Activated T-cell treated with anti-CD3 and anti-CD28 coated beads for 4 hours (primary cell): Measurements from ENCODE around the gene CROCC.

Source experiments
- DNase-seq: peaks from one replicate; pipeline ENCODE4 v3.0.0-alpha.2; 2020

The CROCC gene

DNA sequence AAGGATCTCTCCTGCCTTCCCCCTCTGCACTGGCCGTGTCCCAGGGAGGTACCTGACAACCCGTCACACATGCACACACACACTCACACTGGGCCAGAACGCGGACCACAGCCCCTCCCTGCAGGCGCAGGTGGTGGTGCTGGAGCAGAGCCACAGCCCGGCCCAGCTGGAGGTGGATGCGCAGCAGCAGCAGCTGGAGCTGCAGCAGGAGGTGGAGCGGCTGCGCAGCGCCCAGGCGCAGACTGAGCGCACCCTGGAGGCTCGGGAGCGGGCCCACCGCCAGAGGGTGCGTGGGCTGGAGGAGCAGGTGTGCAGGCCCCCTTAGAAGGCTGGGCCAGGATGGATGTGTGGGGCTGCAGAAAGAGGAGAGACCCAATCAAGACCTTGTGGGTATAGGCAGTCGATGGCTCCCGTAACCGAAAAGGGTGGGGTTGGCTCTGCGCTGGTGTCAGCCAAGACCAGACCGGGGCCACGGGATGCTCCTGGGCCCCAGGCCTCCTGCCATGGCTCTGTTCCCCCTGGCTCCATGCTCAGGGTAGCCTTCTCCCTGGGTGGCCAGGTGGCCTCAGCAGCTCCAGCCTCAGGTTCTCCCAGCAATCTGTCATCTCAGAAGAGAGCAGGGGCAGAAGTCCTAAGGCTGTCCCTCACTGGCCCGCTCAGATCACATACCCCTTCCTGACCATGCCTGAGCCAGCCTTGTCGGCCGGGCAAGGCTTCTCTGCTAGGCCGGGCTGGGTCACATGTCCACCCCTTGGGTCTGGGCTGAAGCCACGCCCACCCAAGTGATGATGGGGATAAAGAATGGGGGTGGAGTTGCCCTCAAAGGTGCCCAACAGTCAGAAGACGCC, 49.8 kb downstream of the CROCC start:
- no peak for DNase-seq

DNA sequence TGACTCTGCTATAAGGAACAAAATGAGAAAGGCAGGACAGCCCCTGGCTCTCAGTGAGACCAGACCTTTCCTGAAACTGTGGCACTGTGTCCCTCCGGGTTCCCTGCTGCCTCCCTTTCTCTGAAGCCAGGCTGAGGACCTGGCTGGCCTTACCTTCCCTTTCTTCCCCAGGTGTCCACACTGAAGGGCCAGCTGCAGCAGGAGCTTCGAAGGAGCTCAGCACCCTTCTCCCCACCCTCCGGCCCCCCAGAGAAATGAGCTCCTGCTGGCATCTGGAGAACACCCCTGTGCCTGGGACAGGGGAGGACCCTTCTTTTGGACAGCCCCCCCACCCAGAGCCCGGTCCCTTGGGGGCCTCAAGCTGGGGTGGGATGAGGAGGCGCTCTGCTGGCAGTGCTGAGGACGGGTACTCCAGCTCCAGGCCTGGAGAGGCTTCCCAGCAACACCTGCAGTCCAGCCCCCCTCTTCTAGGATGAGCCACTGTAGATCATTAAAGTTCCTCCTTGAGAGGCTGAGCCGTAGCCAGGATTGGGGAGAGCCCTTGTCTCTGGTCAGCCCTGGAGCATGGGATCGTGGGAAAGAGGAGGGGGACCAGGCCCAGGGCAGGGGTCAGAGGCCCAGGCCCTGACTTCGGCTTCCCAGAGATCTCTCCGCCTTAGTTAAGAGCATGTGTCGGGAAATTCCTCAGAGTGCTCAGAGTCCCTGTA, 50.6 kb downstream of the CROCC start:
- no peak for DNase-seq

DNA sequence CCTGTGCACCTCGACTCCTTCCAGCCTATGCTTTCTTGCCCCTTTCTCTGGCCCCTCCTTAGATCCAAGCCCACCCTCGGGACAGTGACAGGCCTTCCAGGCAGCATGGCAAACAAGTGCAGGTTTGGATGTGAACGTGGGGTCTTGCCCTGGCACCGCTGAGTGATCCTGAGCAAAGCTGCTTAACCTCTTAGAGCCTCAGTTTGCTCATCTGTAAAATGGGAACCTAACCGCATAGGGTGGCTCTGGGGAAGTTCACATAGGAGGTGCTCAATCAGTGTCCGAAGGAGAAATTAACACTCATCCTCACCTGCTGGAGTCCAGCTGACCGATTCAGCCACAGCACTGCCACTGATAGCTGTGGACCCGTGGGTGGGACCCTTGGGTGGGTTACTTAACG, 51.5 kb downstream of the CROCC start:
- no peak for DNase-seq

DNA sequence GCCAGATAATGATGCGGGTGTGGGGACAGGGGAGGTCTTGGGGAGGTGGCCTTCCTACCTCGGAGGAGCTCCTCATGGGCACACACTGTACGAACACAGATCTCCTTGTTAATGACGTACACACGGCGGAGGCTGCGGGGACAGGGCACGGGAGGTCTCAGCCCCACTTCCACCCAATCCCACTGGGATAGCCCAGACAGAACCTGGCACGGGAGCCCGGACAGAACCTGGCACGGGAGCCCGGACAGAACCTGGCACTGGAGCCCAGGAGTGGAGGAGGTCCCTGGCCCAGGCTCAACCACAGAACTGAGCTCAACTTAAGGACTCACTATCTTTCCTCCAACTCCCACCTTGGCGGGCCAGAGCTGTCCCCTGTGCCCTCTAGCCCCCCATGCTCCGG, 53.5 kb downstream of the CROCC start:
- DNase-seq = no peak

DNA sequence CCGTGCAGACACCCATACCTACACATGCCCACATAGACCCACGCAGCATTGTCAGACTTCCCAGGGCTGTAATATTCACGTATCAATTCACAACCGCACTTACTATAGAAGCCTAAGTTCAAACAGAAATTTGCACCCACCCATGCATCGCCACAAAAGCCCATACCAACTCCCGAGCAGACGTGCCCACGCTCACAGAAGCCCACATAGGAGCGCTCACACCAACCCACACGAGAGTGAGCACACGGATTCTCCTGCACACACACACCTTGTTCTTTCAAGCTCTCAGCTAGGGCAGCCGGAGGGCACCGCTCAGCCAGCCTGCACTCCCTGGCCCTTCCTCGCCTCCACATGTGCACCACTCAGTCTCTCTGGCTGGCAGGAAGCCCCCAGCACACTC, 54.1 kb downstream of the CROCC start:
- no peak for DNase-seq

DNA sequence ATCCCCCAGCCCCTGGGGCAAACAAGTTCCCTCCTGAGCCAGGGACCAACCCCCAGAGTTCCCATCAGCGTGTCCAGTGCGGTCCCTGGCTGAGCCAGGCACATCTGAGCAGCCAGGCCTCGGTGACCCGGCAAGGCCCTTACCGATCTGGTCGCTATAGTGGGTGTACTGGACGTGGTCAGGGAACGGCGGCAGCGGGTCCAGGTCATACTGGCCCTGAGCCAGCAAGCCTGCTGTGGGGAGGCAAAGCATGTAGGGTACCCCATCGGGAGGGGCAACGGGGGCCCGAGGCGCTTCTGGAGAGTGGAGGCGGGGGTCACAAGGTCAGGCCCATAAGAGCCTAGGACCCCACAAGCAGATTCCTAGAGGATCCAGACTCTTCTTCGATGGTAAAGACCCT, 55.2 kb downstream of the CROCC start:
- no peak for DNase-seq

DNA sequence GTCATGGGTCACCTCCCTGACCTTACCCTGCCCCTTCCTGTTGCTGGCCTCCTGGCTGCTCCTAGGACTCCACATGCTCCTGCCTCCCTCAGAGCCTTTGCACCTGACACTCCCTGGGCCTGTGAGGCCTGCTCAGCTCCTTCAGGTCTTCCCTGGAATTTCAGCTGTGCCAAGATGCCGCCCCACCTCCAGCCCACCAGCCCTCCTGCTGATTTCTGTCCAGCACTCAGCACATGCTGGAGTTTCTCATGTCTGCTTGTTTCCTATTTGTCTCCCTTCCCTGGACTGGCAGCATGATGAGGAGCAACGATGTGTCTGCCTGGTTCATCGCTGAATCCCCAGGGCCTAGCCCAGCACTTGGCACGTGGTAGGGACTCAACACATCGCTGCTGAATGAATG, 55.6 kb downstream of the CROCC start:
- DNase-seq = no peak

DNA sequence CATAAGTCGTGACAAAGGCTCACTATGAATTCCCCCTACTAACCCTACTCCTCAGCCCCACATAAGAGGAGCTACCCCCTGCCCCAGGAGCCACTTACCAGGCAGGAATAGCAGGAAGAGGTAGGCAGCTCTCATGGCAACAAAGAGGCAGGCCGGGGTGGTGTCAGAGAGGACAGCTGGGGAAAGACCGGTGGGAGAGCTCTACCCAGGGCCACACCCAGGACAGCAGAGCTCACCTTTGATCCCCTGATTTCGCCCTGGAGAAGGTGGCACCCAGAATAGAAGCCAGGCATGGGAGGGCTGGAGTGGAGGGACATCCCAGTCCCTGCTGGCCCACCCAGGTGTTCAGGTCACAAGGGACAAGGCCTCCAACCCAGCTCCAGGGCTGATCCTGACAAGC, 56.4 kb downstream of the CROCC start:
- no peak for DNase-seq

DNA sequence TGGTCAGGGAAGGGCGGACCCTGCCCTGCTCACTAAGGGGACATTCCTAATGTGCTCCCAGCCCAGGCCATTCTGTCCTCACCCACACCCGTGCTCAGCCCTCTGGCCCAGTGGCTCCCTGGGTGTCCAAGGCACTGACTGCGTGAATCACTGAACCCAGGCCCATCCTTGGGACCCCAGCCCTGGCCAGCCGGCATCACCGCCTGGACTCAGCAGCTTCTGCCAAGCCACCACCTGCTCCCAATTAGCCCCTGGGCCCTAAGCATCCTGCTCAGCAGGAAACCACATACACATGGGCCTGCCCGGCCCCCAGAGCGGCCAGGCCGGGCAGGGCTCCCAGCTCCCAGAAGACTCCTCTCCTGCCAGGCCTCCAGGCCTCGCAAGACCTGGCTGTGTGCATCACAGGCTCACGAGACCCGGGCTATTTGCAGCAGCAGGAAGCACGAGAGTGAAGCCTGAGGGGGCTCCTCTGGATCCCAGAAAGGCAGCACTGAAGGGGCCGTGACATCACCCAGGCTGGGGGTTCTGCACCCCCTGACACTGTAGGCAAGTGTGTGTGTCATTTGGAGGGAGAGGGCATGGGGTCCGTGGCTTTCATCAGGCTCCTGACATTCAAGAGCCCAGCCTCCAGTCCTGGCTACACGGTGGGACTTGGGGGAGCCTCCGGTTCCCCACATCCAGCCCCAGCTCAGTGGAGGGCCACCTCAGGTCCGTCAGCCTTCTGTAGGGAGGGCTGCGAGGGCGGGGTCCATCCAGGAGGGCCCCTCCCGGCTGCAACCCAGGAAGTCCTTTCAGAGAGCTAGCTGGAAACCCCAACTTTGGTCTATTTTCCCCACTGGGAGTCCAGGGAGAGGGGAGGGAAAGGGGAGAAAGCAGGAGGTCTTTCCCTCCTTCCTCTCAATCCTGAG, 57.1 kb downstream of the CROCC start:
- no peak for DNase-seq

DNA sequence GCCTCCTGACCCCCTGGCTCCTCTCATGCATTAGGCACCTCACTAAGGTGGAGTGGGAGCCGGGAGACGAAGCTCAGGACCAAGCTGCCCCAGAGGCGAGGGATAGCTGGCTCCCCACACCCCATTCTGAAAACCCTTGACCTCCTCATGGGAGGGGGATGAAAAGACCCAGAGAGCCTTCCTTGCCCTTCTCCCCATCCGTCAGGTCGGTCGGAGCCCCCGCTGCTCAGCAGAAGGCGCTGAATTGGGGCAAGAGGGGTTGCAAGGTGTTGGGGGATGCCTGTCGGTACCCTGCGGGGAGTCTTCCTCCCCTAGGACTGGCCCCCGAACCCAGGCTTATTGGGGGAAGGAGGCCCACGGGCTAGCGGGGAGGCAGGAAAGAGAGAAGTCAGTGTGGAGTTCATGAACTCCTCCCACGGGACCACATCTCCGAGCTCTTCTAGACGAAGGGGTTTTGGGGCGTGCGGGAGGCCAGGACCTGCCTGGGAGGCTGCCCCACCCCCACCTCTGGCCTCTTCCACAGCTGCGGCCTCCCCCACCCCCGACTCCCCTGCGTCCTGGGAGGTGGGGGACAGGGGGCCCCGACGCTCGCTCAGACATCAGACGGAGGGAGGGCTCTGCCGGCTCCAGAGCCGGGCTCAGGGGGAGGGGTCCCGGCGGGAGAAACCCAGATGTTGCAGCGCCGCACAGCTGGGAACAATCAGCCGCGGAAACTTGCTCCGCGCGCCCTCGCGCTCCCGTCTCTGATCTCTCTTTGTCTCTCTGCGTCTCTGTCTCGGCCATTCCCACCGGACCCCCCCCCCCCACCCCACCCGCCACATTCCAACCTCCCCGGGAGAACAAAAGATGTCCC, 58.0 kb downstream of the CROCC start:
- DNase-seq = no peak

DNA sequence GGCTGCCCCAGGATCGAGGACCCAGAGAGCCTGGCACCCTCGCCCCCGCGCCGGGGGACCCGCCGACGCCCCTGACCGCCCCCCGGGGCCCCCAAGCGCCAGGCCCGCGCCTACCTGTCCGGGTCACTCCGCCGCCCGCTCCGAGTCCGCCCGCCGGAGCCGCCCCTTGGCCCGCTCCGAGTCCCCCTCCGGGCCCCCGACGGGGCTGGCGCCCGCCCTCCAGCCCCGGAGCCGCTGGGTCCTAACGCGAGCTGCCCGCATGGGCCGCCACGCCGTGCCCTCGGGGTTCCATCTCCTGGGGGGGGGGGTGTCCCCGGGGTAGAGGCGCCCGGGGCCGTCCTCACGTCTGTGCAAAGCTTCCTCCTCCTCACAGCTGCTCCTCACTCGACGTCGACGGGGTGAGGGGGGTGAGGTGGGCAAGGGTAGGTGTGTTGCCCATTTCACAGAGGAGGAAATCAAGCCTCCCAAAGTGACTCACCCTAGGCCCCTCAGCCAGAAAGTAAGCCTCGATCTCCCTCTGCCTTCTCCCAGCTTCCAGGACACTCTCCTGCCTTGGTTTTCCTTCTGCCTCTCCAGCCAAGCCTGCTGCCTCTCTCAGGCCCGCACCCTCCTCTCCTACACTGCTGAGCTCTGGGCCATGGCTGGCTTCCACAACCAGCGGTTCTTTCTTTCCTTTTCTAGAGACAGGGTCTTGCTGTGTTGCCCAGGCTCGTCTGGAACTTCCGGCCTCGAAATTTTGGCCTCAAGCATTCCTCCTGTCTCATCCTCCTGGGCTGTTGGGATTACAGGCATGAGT, 58.9 kb downstream of the CROCC start, which contains the start of gene MFAP2:
Gene MFAP2 (minus strand): TSS at position 148 of the 796 bp plus-strand sequence. CDS start 2,347 bp downstream, outside the sequence.
- no peak for DNase-seq

DNA sequence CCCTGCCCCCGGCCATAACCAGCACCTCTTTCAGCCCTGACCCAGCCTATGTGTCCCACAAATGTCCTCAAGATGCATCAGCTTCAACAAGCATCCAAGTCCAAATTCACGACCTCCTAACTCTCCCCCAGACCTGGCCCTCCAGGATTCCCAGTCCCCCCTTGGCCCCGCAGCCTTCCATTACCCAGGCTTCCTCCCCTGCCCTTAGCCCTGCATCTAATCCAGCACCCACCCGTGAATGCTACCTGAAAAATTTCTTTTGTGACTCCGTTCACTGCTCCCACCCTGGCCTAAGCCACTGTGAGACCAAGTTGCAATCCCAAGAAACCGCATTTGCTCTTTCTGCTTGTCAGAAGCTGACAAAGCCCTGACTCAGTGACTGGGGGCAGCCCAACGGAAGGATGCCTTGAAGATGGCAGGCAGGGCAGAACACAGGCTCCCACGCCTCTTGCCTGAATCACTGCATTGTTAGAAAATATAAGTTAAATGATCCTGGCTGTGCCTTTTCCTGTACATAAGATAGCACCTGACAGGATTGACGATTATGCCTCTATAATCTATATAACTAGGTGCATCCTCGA, 59.6 kb downstream of the CROCC start:
- no peak for DNase-seq

DNA sequence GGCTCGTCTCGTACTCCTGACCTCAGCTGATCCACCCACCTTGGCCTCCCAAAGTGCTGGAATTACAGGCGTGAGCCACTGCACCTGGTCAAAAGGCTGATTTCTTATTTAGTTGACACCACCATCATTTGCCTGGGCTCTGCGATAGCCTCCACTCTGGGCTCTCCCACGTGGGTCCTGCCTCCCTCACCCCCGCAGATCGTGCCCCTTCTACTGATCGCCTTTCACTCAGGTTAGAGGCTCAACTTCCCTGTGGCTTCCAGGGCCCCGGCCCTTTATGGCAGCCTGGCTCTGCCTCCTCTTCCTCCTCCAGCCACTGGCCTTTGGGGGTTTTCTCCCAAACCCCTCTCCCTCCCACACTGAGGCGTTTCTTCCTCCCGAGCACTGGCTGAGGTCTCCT, 61.2 kb downstream of the CROCC start:
- DNase-seq = no peak

DNA sequence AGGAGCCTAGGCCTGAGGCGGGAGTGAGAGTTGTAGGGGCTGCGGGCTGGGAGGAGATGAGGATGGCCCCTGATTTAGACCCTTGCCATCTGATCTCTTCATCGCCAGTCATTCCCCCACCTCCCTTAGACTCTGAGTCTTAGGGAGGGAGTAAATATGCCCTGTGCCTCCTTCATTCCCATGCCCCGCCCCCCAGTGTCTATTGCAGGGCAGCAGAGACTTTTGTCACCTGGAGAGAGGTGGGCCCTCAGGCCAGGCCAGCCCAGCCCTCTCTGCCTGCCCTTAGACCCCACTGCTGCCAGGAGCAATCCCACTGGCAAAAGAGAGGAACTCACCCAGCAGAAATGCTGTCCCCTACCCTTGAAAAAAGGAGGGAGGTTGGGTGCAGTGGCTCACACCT, 61.9 kb downstream of the CROCC start:
- no peak for DNase-seq

DNA sequence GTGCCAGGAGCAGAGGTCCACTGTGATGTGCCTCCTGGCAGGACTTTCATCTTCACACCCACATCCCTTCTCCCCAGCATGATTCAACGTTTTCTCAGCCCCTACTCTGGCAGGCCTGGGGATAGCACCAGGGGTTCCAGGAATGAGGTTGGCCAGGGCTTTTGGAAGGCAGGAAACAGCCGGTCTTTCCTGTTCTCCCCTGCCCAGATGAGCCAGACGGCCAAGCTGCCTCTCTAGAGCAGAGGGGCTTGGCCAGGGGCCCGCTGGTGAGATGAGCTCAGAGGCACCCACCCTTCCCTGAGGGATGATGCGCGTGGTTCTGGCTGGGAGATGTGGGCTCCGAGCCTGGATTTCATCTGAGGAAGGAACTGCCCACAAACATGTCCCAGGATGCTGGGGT, 63.0 kb downstream of the CROCC start:
- DNase-seq = no peak

DNA sequence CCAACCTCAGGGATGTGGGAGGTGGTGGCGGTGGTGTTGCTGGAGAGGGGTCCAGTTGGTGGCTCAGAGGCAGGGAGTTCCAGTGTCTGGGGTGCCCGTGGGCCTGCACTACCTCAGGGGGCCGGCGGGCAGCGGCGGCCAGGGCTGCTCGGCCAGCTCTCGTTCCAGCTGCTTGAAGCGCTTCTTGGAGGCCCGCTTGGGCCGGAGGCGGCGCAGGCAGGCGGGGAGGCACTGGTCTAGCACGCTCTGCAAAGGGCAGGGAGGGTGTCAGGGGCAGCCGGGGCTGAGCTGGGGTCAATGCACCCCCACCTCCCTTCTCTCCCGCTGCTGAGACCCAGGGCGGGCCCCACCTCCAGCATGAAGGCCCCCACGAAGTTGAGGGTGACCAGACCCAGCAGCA, 64.4 kb downstream of the CROCC start:
- no peak for DNase-seq

DNA sequence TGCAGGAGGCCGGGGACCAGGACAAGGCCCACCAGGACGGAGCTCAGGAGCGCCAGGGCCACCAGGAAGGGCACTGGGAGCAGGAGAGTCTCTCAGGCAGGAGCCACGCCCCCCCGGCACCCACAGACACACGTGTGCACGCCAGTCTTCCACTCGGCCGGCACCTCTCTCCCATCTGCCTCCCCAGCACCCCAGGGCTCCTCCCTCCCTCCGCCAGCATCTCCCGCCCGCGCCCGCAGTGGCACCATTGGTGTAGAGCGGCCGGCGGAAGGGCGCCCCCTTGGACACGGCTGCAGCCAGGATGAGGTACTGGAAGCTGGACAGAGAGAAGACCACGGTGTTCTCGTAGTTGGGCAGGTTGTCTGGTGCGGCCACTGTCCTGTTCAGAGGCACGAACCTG, 64.8 kb downstream of the CROCC start:
- DNase-seq = no peak

DNA sequence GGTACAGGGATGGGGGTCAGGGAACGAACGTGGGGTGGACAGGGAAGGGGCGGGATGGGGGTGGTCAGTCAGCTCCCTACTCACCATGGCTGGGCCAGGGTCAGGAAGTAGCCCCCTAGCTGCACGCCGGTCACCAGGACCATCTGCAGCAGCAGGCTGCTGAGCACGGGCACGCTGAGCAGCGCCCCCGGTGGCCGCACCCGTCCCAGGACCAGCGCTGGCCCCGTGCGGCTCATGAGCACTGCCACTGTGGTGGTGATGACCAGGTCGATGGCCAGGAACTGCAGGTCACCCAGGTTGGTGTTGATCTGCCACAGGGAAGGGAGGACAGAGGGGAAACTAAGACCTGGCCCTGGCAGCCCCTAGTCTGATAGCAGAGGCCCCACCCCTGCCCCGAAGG, 65.2 kb downstream of the CROCC start:
- no peak for DNase-seq

DNA sequence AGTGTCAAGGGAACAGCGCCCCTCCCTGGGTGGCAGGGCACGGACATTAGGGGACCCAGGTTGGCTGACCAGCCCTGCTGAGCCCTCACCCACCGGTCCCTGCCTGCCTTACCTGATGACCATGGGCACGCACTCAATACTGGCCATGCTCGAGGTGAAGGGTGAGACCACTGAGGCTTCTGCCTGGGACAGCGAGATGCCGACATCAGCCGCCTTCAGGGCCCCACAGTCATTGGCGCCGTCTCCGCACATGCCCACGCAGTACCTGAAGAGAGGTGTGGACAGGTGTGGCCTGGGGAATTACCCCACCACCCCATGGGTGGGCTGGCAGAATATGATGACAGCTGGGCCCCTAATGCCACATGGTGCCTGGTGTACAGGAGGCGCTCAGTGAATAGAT, 66.5 kb downstream of the CROCC start:
- DNase-seq = no peak

DNA sequence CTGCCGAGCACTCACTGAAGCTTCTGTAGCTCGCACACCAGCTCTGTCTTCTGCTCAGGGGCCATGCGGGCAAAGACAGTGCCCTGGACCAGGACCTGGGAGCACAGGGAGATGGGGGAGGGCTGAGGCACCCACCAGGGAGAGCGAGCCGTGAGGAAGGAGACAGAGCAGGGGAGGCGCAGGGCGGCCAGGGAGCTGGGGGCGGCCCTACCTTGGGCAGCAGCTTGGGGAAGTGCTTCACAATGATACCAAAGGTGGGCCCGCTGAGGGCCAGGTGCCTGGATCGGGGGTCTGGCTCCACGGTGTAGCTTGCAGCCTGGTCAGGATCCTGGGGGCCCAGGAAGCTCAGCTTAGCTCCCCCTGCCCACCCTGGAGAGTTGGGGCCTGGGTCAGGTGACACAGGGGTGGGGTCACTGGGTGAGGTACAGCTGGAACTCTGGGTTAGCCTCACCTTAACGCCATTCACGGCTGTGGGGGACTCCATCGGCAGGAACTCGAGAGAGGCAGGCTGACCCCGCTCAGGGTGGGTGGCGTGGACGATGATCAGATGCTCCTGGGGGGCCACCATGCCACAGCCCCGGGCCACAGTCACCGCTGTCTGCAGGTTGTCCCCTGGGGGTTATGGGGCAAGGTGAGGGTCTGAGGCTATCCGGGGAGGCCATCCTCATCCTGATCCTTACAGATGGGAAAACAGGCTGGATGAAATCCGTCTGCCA, 68.1 kb downstream of the CROCC start:
- no peak for DNase-seq
